ENCODE results near the gene IL17RD.
A peak's percentile ranks its signal among the peaks of the same experiment; 100 is the strongest.
"Not testable (repeated sequence)": the region's sequence is repeated elsewhere in the genome, so short reads cannot be mapped to it uniquely, and the experiment has no call there.

Gene IL17RD

DNA sequence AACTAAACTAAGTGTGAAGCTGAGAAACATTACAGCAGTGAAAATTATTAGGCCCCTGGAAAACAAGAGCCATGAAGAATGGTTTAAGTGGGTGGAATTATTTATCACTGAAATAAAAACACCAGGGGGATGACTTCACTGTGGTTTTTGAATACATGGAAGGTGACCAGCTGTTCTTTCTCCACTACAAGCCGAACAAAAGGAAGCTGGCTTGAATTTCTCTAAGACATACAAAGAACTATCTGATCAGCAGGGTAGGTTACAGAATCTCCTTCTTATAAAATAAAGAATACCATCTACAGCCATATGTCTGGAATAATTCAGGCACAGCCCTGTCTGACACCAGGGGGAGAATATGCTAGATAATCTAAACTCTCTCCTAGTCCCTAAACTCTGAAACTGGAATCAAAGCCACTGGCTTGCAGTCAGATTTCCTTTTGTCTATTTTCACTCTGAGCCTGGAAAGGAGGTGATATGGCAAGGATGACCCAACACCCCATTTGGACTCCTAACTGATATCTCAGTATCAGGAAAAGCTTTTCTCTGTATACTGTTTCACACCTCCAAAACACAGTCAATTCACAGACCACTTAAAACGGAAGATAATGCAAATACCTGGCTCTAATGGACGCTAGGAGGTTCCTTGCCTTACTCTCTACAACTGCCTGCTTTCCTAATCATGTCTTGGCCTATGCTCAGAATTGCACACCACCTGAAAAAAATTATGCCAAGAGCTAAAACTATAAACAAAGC, 73.5 kb downstream of the IL17RD start:
- no peak for DNase-seq

GRCh38 chr3:57089043-57089442, 76.1 kb downstream of the IL17RD start:
- no peak for DNase-seq

DNA sequence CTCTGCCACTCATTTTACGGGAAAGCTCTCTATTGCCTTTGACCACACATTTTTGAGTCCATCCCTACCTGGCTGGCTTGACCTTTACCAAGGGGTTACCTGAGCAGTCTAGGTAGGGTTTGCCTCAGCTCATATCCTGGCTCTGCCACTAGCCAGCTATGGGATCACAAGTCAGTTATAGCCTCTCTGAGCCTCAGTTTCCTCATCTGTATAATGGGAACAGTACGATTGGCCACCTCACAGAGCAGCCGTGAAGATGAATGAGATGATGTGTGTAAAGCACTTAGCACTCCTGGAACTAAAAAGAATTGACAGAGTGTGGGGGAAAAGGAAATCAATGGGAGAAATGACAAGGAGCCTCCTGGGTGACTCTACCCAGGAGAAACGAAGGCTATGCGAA, 76.7 kb downstream of the IL17RD start:
- no peak for DNase-seq

GRCh38 chr3:57087361-57088092, 77.6 kb downstream of the IL17RD start:
- DNase-seq = no peak

GRCh38 chr3:57086201-57086600, 79.0 kb downstream of the IL17RD start:
- DNase-seq = no peak

GRCh38 chr3:57085211-57085610, 79.9 kb downstream of the IL17RD start:
- DNase-seq = no peak

DNA sequence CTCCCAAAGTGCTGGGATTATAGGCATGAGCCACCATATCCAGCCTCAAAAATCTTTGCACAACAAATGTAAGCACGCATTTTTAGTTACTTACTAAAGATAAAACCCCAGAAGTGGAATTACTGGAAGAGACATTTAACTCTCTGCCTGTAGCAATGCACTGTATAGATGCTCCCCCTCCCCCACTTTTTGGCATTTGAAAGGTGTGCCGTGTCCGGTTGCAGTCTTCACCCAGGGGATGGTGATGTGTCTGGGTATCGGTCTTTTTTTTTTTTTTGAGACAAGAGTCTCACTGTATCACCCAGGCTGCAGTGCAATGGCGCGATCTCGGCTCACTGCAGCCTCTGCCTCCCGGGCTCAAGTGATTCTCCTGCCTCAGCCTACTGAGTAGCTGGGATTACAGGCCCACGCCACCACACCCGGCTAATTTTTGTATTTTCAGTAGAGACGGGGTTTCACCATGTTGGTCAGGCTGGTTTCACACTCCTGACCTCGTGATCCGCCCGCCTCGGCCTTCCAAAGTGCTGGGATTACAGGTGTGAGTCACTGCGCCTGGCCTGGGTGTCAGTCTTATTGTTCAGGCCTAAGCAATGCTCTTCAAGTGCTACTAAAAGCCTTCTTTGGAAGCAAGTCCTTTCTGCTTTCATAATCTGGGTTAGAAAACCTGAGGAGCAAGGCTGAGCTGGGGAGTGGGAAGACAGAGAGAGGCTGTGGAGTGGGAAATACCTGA, 81.7 kb downstream of the IL17RD start:
- DNase-seq = not testable (repeated sequence)

GRCh38 chr3:57082481-57082880, 82.7 kb downstream of the IL17RD start:
- no peak for DNase-seq

GRCh38 chr3:57081173-57081572, 84.0 kb downstream of the IL17RD start:
- no peak for DNase-seq

- DNase-seq = no peak
Measured at GRCh38 chr3:57080171-57080570, 85.0 kb downstream of the IL17RD start.

GRCh38 chr3:57079474-57079831, 85.7 kb downstream of the IL17RD start:
- no peak for DNase-seq

DNA sequence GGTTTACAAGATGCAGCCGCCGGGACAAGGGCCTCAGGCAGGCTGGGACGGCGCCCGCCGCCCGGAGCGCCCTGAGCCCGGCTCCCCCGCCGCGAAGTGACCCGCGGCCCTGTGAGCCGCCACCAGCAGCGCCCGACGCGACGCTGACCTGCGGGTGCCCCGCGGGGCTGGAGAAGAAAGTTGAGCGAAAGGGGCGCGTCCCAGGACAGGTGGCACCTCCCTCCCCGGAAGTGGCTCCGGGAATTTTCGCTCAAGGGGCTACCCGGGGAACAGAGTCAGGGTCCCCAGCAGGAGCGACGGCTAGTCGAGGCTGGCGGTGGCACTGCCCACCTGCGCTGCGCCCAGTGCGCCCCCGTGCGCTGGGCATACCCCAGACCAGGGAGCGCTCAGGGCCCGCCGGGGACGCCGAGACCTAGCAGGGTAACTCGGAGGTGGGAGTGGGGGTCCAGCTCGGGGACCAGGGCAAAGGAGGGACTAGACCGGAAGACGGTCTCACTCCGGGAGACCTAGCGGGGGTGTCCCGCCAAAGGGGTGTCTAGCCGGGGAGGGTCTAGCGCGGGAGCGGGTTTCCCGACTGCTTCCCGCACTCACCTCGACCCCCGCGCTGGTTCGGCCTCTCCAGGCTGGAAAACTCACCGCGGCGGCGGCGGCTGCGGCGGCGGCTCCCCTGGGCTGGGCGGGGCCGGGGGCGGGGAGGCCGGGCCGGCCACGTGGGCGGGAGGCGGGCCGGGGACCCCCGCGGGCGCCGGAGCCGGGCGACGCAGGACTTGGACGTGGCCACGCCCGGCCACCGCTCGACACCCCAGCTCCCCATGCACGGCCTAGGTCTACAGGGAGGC, 86.3 kb downstream of the IL17RD start:
- no peak for DNase-seq

- peak; percentile 5 for DNase-seq
Measured at GRCh38 chr3:57078344-57078634, 86.9 kb downstream of the IL17RD start.

DNA sequence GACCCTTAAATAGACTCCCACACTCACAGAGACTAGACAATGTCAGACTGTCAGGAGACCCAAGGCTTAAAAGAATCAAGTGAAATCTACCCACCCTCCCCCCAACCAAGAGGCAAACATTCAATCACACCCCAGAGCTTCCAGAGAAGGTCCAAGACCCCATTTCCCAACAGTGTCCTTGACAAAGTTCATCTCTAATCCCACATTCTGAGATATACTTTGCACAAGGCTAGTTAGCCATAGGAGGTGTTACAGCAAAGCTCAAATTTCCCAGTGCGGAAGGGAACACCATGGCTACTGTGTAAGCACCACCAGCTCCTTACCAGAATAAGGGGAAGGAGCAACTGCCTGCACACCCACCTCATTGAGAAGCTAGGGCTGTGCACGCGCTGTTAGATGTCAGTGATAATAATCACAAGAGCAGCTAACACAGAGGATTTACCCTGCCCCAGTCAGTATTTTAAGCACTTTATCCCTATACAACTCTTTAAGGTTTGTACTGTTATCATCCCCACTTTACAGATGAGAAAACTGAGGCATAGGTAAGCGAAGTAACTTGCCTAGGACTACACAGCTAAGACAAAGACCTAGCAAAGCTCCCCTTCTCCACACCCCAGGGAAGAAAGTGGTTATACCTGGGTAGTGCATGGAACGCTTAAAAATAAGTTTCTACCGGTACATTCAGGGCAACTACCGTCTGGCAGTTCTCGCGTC, 87.4 kb downstream of the IL17RD start:
- no peak for DNase-seq

GRCh38 chr3:57076422-57076951, 88.7 kb downstream of the IL17RD start:
- DNase-seq = no peak

DNA sequence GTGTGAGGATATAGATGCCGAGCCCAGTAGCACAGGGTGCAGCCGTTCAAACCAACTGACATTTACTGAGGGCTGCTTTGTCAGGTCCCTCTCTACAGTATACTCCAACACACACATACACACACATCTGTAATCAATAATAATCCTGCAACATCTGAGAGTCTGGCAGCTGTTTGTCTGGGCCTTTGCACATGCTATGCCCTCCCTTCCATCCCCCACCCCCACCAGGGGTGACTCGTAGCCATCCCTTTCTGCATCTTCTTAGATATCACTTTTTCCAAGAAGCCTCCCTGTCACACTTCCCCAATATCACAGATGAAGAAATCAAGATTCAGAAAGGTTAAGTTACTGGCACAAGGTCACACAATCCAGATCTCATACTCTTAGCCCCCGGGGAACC, 91.0 kb downstream of the IL17RD start:
- DNase-seq = no peak

DNA sequence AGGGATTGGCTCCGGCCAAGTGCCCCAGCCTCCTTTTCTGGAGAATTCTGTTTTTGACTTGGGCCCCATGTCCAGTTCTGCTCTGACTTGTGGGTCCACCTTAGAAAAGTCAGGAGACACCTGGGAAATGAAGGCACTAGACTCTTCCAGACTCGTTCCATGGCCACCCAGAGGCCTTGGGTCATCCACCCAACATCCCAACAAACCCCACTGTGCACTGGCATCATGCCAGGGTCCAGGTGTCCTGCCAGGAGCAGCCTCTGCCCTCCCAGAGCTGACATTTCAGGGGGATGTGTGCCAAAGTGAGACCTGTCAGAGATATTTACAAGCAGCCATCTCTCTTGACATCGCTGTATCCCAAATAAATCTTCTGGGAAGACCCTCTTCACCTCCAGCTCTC, 91.5 kb downstream of the IL17RD start:
- no peak for DNase-seq

DNA sequence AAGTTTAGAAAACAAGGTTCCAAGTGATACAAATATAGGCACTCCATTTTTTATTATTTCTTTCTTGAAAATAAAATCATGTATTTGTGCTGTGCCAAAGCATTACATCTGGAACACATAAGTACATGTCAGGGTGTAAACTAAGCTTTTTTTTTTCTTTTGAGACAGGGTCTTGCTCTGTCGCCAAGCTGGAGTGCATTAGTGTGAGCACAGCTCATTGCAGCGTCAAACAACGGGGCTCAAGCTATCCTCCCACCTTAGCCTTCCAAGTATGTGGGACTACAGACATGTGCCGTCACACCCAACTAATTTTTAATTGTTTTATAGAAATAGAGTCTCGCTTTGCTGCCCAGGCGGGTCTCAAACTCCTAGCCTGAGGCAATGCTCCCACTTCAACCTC, 95.7 kb downstream of the IL17RD start:
- DNase-seq = no peak

DNA sequence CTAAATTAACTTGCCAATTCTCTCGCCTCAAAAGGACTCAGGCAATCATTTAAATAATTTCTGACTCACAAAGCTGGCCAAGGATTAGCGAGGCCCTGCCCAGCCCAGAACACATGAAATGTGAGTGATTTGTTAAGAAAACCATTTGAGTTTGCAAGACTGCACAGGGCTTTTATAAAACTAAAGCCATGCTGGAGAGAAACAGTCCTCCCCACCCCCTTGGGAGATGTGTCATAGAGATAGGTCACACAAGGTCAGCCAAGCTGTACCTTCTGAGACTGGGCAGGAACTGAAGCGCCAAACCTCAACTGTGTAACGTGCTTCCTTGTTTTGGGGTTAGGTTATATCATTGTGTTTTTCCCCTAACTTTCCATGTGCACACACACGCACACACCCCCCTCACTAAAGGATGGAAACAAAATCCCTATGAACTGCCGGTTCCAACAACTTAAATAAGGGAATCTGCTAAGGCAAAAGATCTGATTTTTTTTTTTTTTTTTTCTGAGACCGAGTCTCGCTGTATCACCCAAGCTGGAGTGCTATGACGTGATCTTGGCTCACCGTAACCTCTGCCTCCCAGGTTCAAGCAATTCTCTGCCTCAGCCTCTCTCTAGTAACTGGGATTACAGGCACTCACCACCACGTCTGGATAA, 96.6 kb downstream of the IL17RD start:
- DNase-seq = peak; percentile 7

DNA sequence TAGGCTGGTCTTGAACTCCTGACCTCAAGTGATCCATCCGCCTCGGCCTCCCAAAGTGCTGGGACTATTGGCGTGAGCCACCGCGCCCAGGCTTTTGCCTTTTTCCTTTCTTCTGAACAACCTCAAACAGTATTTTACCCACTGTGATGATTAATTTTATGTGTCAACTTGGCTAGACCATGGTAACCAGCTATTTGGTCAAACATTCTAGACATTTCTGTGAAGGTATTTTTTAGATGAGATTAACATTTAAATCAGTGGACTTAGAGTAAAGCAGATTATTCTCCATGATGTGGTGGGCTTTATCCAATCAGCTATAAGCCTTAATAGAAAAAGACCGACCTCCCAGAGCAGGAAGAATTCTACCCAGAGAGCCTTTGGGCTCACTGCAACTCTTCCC, 98.7 kb downstream of the IL17RD start:
- DNase-seq = no peak

GRCh38 chr3:57065588-57065987, 99.6 kb downstream of the IL17RD start:
- no peak for DNase-seq

DNA sequence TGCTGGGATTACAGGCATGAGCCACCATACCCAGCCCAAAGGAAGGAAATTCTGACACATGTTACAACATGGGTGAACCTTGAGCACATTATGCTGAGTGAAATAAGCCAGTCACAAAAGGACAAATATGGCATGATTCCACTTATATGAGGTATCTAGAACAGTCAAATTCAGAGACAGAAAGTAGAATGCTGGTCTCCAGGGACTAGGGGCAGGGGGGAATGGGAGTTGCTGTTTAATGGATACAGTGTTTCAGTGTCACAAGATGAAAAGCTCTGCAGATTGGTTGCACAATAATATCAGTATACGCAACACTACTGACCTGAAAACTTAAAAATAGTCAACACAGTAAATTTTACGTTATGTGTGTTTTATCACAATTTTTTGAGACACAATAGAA, 100.6 kb downstream of the IL17RD start:
- no peak for DNase-seq
